ENCODE measurements around the gene DNMT3A. TPM values are rescaled to one million over a fixed set of nuclear protein-coding genes. Genes with fewer than 3 reads are reported as not detected.

DNMT3A gene
- total RNA-seq, 4 donors from 2014 or later, result 16.1 to 33.7 (median 21.0) TPM

GRCh38 chr2:25207078-25207545 lies 134.6 kb downstream of the DNMT3A start:
- TF ChIP-seq CTCF (IDR thresholded peaks at IDR 0.05), result no peak
- no peak for TF ChIP-seq POLR2AphosphoS5 (IDR thresholded peaks at IDR 0.05)
- no peak for TF ChIP-seq EP300 (IDR thresholded peaks at IDR 0.05; ENCODE audit: low read depth)
- no peak for TF ChIP-seq POLR2A (IDR thresholded peaks at IDR 0.05)
- Histone ChIP-seq H3K4me1 (no peaks in the 10 kb centered on the region), H3K27me3 (peaks cover 7% of the 10 kb centered on the region), H3K9me3 (no peaks in the 10 kb centered on the region), H3K4me3 (no peak overlapping the region), H3K27ac (no peak overlapping the region), H3K36me3 (no peaks in the 10 kb centered on the region)
- WGBS, 2 donors (ENCODE audit: low coverage in 1 of 2), result 33 to 45% methylated on average over 1 to 5 of the region's 5 CpGs
- no peak for DNase-seq
- intact Hi-C loops (cut with DNase I; ENCODE audit: low total_unique reads) (no loop called here), in situ Hi-C loops (cut with MboI; ENCODE audit: low pct_ligation_motif_present in 1 of 4, low pct_unique_long_range_greater_than_20kb in 1 of 4, low sequenced_read_pairs in 3 of 4) (no loop called here)

- H3K27ac ChIP-seq, result peak overlapping the region in 1 of 4 donors; percentile 49
- 46 to 54% methylated on average over 19 to 41 of the region's 59 CpGs for WGBS, 2 donors (ENCODE audit: low coverage in 1 of 2)
- in situ Hi-C loops (cut with MboI; ENCODE audit: low pct_ligation_motif_present in 1 of 4, low pct_unique_long_range_greater_than_20kb in 1 of 4, low sequenced_read_pairs in 3 of 4), result no loop called here
- no peaks in the 10 kb centered on the region for H3K4me1 ChIP-seq
- H3K9me3 ChIP-seq, result no peaks in the 10 kb centered on the region
- TF ChIP-seq CTCF (IDR thresholded peaks at IDR 0.05), result no peak
- no peak for TF ChIP-seq POLR2A (IDR thresholded peaks at IDR 0.05)
- no peak for TF ChIP-seq EP300 (IDR thresholded peaks at IDR 0.05; ENCODE audit: low read depth)
- no peak for TF ChIP-seq POLR2AphosphoS5 (IDR thresholded peaks at IDR 0.05)
- H3K4me3 ChIP-seq, result peak overlapping the region in 3 of 4 donors; percentile 13 to 25 (median 17)
- DNase-seq, result no peak
- H3K36me3 ChIP-seq, result no peaks in the 10 kb centered on the region
- H3K27me3 ChIP-seq, result peaks cover 7% of the 10 kb centered on the region
- intact Hi-C loops (cut with DNase I; ENCODE audit: low total_unique reads), result no loop called here
These were observed 137.4 kb downstream of the DNMT3A start for GRCh38 chr2:25204190-25204838.

GRCh38 chr2:25202275-25202674 lies 139.4 kb downstream of the DNMT3A start:
- H3K27me3 ChIP-seq, result peaks cover 7% of the 10 kb centered on the region
- no peak for TF ChIP-seq EP300 (IDR thresholded peaks at IDR 0.05; ENCODE audit: low read depth)
- no peak for TF ChIP-seq POLR2A (IDR thresholded peaks at IDR 0.05)
- TF ChIP-seq CTCF (IDR thresholded peaks at IDR 0.05), result no peak
- TF ChIP-seq POLR2AphosphoS5 (IDR thresholded peaks at IDR 0.05), result no peak
- intact Hi-C loops (cut with DNase I; ENCODE audit: low total_unique reads), result no loop called here
- no peaks in the 10 kb centered on the region for H3K36me3 ChIP-seq
- in situ Hi-C loops (cut with MboI; ENCODE audit: low pct_ligation_motif_present in 1 of 4, low pct_unique_long_range_greater_than_20kb in 1 of 4, low sequenced_read_pairs in 3 of 4), result no loop called here
- H3K9me3 ChIP-seq, result no peaks in the 10 kb centered on the region
- WGBS, 2 donors (ENCODE audit: low coverage in 1 of 2), result 81 to 90% methylated on average over 3 to 11 of the region's 11 CpGs
- H3K4me1 ChIP-seq, result peaks cover 0 to 8% (median 2%) of the 10 kb centered on the region in 4 donors
- no peak overlapping the region for H3K4me3 ChIP-seq
- DNase-seq, result no peak
- no peak overlapping the region for H3K27ac ChIP-seq

GRCh38 chr2:25201794-25202193 lies 139.9 kb downstream of the DNMT3A start:
- 95% methylated on average over 7 of the region's 7 CpGs; no CpG with 5 or more reads in 1 of the 2 donors for WGBS, 2 donors (ENCODE audit: low coverage in 1 of 2)
- TF ChIP-seq EP300 (IDR thresholded peaks at IDR 0.05; ENCODE audit: low read depth), result no peak
- no peak for TF ChIP-seq CTCF (IDR thresholded peaks at IDR 0.05)
- no peak for TF ChIP-seq POLR2A (IDR thresholded peaks at IDR 0.05)
- no peak for TF ChIP-seq POLR2AphosphoS5 (IDR thresholded peaks at IDR 0.05)
- in situ Hi-C loops (cut with MboI; ENCODE audit: low pct_ligation_motif_present in 1 of 4, low pct_unique_long_range_greater_than_20kb in 1 of 4, low sequenced_read_pairs in 3 of 4), result no loop called here

More at GRCh38 chr2:25201794-25202193, 139.9 kb downstream of the DNMT3A start:
- H3K4me3 ChIP-seq, result no peak overlapping the region
- no peaks in the 10 kb centered on the region for H3K9me3 ChIP-seq
- H3K36me3 ChIP-seq, result no peaks in the 10 kb centered on the region
- intact Hi-C loops (cut with DNase I; ENCODE audit: low total_unique reads), result no loop called here
- H3K4me1 ChIP-seq, result peaks cover 0 to 8% (median 3%) of the 10 kb centered on the region in 4 donors
- no peak overlapping the region for H3K27ac ChIP-seq
- H3K27me3 ChIP-seq, result peaks cover 7% of the 10 kb centered on the region
- DNase-seq, result no peak
